Measurements from ENCODE around the gene ROCK2. TPM values are rescaled to one million over a fixed set of nuclear protein-coding genes. Genes with fewer than 3 reads are reported as not detected.

ROCK2 gene
- total RNA-seq, 1 experiment from 2014 or later: 21.8 TPM

- no peak for DNase-seq (ENCODE audit: low read depth)
These were observed 190.2 kb downstream of the ROCK2 start for GRCh38 chr2:11154016-11154922.

- no peak for DNase-seq (ENCODE audit: low read depth)
These were observed 191.8 kb downstream of the ROCK2 start for GRCh38 chr2:11152591-11152990.

GRCh38 chr2:11147263-11147662 lies 197.2 kb downstream of the ROCK2 start:
- DNase-seq (ENCODE audit: low read depth): no peak

- DNase-seq (ENCODE audit: low read depth): no peak
These were observed 198.4 kb downstream of the ROCK2 start for GRCh38 chr2:11146076-11146475.

GRCh38 chr2:11145350-11145749 lies 199.1 kb downstream of the ROCK2 start:
- no peak for DNase-seq (ENCODE audit: low read depth)

- no peak for DNase-seq (ENCODE audit: low read depth)
These were observed 199.7 kb downstream of the ROCK2 start for GRCh38 chr2:11144738-11145079.

- DNase-seq (ENCODE audit: low read depth): no peak
These were observed 200.2 kb downstream of the ROCK2 start for GRCh38 chr2:11144077-11144737.

- DNase-seq (ENCODE audit: low read depth): no peak
These were observed 201.4 kb downstream of the ROCK2 start for GRCh38 chr2:11142987-11143386.

- no peak for DNase-seq (ENCODE audit: low read depth)
These were observed 202.1 kb downstream of the ROCK2 start for GRCh38 chr2:11142330-11142729.

- DNase-seq (ENCODE audit: low read depth): no peak
These were observed 203.1 kb downstream of the ROCK2 start for GRCh38 chr2:11141319-11141718.

GRCh38 chr2:11140492-11140891 lies 203.9 kb downstream of the ROCK2 start:
- DNase-seq (ENCODE audit: low read depth): peak; percentile 31

- DNase-seq (ENCODE audit: low read depth): no peak
These were observed 210.1 kb downstream of the ROCK2 start for GRCh38 chr2:11134349-11134748.

- DNase-seq (ENCODE audit: low read depth): no peak
These were observed 210.5 kb downstream of the ROCK2 start for GRCh38 chr2:11133936-11134320.

GRCh38 chr2:11133238-11133935 lies 211.0 kb downstream of the ROCK2 start:
- DNase-seq (ENCODE audit: low read depth): no peak

- DNase-seq (ENCODE audit: low read depth): no peak
These were observed 212.3 kb downstream of the ROCK2 start for GRCh38 chr2:11132036-11132671.

GRCh38 chr2:11131166-11131920 lies 213.1 kb downstream of the ROCK2 start:
- DNase-seq (ENCODE audit: low read depth): no peak

Other genes with a start within 250 kb of the ROCK2 start
- gene SLC66A3, start 189.2 kb downstream of the ROCK2 start, total RNA-seq (2014; rRNA removed; shearing (Covaris generic)): 23.3 and 24.1 TPM in 2 replicates
- 12.2 and 16.6 TPM in 2 replicates for gene E2F6, start 121.5 kb upstream of the ROCK2 start, total RNA-seq (2014; rRNA removed; shearing (Covaris generic))
- gene GREB1, start 189.4 kb upstream of the ROCK2 start, total RNA-seq (2014; rRNA removed; shearing (Covaris generic)): 0.12 and 0.39 TPM in 2 replicates

All from M059J (cell line).